GDM1 (cell line): Measurements from ENCODE around the gene MTCL3.
"Not testable (repeated sequence)": the region's sequence is repeated elsewhere in the genome, so short reads cannot be mapped to it uniquely, and the experiment has no call there.

Experiments
- DNase-seq: peaks from one replicate; lab custom pipeline; 2025; lab: John Stamatoyannopoulos, UW

The MTCL3 gene

GRCh38 chr6:127428562-127428961, 90.6 kb downstream of the MTCL3 start:
- not testable (repeated sequence) for DNase-seq

DNA sequence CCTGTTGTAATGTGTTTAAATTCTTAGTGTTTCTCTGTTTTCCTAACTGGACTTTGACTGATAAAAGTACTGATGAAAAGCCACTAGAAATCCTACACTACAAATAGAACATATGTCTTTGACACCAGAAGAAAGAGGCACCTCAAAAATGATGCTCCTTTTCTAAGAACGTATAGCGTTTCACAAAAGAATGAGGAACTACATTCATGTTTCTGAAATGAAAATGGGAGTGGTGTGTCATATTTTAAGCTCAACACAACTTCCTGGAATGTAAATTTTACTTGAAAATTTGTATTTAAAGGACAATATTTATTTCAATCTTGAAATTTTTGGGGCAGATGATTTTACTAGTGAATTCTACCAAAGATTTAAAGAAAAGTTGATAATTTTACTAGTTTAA, 95.2 kb downstream of the MTCL3 start:
- no peak for DNase-seq
